NCI-H2107 (cell line): ENCODE results near the gene STX10.

Experiments
- DNase-seq: peaks from one replicate; lab custom pipeline; 2025; lab: John Stamatoyannopoulos, UW

The STX10 gene

DNA sequence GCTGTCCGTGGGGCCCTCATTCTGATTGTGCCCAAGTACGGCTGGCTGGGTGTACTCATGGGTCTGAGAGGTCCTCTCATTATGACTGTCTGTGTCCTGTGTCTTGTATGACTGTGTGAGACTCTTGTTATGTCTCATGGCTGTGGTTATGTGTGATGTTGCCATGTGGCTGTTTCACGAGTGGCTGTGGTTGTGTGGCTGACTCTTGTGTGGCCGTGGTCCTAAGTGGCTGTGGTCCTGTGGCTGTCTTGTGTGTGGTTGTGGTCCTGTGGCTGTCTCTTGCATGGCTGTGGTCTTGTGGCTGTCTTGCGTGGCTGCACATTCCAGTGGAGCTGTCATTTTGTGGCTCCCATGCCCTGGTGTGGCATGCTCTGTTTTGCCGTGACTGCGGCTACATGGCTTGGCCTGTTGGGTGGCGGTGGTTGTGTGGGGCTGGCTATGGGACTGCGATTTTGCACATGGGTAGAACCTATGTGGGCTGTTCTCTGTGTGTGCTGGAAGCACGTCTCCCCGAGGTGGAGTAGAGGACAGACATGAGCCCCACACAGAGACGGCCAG, 50.1 kb downstream of the STX10 start:
- DNase-seq: no peak

DNA sequence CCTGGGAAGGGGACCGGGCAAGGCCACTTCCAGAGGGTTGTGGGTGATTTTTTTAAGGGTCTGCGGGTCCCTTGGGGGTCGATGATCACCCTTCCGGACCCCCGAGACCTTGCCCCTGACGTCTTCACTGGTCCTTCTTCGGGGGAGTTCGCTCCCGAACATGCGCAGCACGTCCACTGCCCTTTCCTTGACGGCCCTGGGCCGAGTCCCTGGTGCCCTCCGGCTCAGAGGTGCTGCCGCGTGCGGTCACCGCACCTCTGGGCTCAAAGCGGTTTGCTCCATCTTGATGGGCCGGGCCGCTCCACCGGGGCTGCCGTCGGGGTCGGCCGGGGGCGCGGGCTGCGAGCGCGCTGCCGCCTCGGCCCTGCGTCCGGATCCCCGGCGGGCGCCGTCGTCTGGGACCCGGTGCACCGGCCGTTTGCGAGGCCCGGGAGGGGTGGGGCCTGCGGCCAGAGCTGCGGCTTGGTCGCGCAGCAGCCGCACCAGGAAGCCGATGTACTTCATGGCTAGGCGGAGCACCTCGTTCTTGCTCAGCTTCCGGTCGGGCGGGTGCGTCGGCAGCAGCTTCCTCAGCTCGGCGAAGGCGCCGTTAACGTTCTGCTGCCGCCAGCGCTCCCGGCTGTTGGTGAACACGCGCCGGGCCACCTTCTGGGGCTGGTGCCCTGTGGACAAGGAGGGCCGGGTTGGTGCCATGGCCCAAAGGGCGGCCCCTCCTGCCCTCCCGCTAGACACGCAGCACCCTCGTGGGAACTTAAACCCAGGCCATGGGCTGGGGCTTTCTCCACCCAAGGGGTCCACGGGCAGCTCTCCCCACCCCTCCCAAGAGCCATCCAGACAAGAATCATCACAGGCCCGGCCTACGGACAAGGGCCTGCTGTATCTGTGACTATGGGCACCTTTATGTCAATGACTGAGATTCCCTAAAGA, 50.8 kb downstream of the STX10 start:
- no peak for DNase-seq

DNA sequence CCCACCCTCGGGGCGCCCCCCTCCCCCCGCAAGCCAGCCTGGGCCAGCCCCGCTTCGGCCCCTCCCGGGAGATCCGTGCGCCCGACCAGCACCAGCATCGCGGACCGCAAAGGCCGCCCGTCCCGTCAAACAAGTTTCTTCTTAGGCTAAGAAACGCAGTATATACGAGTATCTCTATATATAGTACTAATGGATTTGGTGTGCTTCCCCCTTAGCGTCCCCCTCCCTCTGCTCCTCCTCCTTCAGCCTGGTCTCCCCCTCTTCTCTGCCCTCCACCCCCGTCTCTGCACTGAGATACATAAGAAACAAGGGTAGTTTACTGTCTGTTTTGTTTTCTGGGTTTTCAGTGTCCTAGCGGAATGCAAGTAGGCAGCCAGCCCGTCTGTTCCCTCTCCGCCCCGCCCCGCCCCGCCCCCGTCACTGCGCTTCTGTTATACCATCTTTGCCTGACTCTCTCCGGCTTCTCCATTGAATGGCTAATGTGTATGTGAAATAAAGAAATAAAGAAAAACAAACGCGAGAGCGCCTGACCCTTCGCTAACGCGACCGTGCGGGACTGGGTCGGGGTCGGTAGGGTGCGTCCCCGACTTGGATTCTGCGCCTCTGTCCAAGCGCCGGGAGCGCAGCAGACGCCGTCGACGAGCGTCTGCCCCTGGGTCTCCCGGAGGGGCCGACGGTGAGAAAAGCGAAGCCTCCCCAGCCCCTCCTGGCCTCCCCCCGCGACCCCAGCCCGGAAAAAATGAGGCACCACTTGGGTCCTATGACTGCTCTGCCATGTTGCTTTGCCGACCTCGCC, 51.7 kb downstream of the STX10 start:
- DNase-seq: no peak

DNA sequence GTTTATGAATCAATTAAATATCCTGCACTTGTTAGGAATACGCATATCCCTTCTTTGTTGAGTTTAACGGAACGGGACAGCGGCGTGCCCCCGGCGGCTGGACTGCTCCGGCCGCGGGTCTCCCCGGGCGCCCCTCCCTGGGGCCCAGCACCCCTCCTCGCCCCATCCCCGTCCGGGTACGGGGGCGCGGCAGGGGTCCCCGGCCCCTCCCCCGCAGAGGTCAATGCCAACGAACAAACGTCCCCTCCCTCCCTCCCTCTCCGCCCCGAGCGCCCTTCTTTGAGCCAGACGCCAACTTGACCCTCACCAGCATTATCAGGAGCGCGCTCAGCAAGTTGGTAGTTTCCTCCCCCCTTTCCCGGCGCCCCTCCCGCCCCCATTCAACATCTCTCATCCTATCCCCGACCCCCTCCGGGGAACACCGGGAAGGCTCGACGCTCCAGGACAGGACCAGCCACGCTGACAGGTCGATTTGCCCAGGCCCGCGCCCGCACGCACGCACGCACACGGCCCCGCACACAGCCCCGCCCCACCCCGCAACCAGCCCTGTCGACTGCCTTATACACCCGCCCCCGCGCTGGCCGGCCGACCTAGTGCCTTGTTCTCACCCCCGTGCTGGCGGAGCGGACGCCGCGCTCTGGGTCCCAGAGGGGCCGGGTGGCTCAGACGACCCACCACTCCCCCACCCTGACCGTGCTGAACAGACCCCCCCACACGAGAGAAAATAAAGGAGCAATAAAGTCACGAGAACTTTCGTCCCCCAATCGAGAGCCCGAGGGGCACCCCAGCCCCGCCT, 52.5 kb downstream of the STX10 start:
- DNase-seq: no peak

DNA sequence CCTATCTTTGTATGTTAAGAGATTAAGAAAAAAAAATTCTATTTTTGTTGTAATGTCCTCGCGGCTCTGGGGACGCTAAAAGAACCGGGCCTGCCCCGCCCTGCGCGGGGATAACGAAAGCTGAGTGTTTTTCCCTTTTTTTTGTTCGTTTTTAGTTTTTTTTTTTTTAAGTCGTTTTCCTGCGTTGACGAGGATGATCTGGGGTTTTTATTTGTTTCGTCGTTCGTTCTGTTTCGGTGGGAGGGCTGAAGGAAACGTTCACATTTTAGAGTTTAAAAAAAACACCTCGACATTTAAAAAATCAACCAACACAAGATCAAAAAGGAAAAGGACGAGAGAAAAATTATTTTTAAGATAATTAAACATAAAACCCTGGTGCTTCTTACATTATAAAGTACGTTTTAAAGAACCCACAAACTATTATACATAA, 53.1 kb downstream of the STX10 start:
- no peak for DNase-seq

DNA sequence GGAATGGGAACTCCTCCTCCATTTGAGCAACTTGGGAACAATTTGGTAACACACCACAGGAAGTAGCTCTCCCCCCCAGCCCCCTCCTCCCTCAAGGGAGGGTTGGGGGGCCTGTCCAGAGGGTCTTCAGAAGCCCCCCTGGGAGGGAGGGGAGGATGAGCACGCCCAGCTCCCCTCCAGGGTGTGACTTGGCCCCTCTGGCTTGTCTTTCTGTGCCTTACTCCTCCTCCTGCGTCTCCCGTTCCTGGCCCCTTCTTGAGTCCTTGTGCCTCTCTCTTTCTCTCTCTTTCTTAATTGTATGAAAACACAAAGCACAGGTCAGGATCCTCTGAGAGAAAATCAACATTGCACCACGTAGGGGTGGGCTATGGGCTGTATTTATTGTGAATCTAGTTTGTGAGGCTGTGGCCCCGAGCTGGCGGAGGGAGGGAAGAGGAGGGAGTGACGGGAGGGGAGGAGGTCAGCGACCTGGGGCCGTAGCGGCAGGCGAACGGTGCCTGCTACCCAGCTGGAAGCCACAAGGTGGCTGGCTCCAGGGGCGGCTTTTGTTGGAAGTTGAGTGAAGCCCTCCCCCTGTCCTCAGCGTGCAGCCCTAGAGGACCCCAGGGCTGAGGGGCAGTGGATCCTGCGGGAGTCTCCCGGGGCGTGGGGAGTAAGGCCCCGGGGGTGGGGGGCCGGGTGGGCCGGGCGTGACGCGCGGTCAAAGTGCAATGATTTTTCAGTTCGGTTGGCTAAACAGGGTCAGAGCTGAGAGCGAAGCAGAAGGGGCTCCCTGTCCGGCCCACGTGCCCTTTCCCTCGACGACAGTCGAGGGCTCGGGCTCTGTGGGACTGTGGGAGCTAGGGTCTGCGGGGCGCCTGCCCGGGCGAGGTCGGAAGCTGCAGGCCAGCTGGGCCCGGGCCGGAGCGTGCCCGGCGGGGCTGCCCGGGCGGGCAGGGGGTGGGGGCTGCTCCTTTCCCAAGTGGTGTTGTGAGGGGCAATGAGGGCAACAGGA, 53.9 kb downstream of the STX10 start:
- DNase-seq: no peak

DNA sequence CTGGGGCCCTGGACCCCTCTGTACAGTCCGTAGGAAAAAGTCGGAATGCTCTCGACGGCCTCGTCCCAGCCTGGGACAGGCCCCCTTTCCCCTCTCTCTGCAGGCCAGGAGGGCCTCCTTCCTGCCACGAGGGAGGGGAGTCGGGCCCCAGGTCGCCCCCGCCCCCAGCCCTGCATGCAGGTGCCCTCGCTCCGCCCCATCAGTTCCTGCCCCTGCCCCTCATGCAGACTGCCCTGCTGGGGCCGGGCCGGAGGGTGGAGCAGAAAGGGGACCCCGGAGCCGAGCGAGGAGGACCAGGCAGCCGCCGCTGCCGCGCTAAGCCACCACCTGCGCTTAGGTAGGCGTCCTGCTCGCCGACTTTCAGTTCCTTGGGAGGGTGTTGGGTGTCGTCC, 54.8 kb downstream of the STX10 start:
- no peak for DNase-seq

DNA sequence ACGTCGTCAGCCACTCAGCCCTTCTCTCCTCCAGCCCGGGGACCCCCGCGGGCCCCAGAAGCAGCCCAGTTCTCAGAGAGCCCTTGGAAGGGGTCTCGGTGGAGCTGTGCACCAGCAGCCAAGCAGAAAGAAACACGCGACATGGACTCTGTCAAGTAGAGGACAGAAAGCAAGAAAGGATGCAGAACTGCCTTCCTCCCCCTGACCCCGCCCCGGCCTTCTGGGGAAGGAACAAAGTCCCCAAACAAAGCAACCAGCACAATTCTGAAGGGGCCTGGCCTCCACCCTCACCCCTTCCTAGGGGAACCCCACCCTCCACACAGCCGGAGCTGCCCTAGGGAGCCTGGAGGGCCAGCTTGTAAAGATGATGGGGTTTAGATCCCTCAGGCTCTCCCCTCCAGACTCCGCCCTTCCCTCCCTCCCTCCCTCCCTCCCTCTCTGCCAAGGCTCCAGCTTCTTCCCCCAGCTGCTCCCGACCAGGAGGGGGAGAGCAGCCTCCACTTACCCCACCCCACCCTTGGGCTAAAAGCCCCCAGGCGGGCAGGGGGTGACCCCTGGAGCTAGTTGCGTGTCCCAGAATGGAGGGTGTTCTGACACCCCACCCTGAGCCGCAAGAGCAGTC, 55.3 kb downstream of the STX10 start:
- DNase-seq: no peak

DNA sequence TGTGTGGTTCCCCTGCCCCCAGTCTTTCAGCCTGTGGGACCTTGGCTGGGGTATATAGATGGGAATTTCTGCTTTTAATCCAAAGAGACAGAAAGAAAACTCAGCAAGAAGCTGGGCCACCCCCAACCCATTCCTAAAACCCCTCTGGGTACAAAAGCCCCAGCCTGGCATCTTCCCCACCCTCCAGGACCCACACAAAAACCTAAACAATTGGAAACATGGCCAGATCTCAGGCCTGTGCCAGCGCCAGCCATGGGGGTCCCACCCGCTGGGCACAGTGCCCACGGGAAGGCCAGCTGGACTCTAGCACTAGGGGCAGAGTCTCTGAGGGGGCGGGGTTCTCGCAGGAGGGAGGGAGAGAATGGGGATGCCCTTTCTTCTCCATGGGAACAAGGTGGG, 56.1 kb downstream of the STX10 start:
- DNase-seq: no peak
